Right atrium auricular region (tissue), 2 donors: ENCODE results near the gene NDUFA11. TPM values are rescaled to one million over a fixed set of nuclear protein-coding genes. Genes with fewer than 3 reads are reported as not detected.

ENCODE experiments used
- DNase-seq: peaks from one replicate; pipeline ENCODE4 v3.0.0-alpha.2; 2019; ENCODE audit warnings: low spot score
- H3K27ac ChIP-seq, 2 donors: fragments of 200-600 bp; sonication (generic); 1 replicate in 1 of 2; 2 replicates in 1 of 2; pipeline ENCODE4 v1.5.1; 2016 to 2019
- H3K27me3 ChIP-seq, 2 donors: fragments of 200-600 bp; sonication (generic); one replicate each; pipeline versions ENCODE4 v1.5.1 to v1.6.0; 2017 to 2019
- H3K36me3 ChIP-seq: fragments of 200-600 bp; sonication (generic); one replicate; pipeline ENCODE4 v1.5.1; 2016
- H3K4me1 ChIP-seq, 2 donors: fragments of 200-600 bp; sonication (generic); one replicate each; pipeline versions ENCODE4 v1.5.1 to v1.6.0; 2017 to 2019
- H3K4me3 ChIP-seq, 2 donors: fragments of 200-600 bp; sonication (generic); 1 replicate in 1 of 2; 2 replicates in 1 of 2; pipeline ENCODE4 v1.5.1; 2017 to 2019; ENCODE audit warnings: mild to moderate bottlenecking in 1 of 2, moderate library complexity in 1 of 2
- H3K9me3 ChIP-seq, 2 donors: fragments of 200-600 bp; sonication (generic); one replicate each; pipeline ENCODE4 v1.5.1; 2019
- CTCF ChIP-seq, 2 donors: fragments of 200-600 bp; sonication (generic); IDR thresholded peaks; one replicate each; pipeline ENCODE4 v1.5.1; 2019; ENCODE audit warnings: antibody characterized with exemption in 2 of 2
- total RNA-seq, 2 donors: library from RNA; depleted of rRNA; stranded (reverse); fragments of >200 nt; gene quantifications; one replicate each; pipeline ENCODE4 v1.1.0, GENCODE V29; 2016

NDUFA11 gene
- total RNA-seq, 2 donors from 2014 or later: 368 to 648 TPM

DNA sequence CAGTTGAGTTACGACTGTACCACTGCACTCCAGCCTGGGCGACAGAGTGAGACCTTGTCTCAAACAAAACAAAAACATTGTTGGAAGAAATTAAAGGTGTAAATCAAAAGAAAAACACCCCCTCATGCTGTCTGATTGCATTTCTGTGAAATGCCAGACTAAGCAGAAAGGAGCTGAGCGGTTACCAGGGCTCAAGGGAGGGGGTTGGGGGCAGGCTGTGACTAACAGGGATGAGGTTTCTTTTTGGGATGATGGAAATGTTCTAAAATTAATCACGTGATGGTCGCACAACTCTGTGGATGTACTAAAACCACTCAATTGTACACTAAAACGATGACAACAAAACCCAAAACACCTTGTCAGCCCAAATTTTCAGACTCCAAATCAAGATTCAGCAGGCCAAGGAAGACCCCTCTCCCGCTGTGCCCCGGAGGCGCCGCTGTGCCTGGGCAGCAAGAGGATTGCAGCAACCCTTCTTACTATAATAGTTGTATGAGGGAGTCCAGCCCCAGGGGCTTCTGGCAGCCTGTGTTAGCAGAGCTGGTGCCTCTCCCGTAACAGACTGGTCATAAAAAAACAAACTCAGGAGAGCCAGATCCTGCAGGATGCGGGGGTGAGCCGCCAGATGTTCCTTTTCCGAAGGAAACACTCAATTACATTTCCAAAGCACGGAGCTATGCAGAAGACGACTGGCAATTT lies 31.3 kb upstream of the NDUFA11 start:
- peaks cover 0 to 34% of the 10 kb centered on the region in 2 donors for H3K4me1 ChIP-seq
- H3K27me3 ChIP-seq: no peaks in the 10 kb centered on the region
- H3K9me3 ChIP-seq: no peaks in the 10 kb centered on the region
- H3K27ac ChIP-seq: peak overlapping the region; percentile 53 to 66
- H3K4me3 ChIP-seq: no peak overlapping the region
- TF ChIP-seq CTCF (IDR thresholded peaks at IDR 0.05): no peak
- DNase-seq: no peak
- peaks cover 35% of the 10 kb centered on the region for H3K36me3 ChIP-seq

DNA sequence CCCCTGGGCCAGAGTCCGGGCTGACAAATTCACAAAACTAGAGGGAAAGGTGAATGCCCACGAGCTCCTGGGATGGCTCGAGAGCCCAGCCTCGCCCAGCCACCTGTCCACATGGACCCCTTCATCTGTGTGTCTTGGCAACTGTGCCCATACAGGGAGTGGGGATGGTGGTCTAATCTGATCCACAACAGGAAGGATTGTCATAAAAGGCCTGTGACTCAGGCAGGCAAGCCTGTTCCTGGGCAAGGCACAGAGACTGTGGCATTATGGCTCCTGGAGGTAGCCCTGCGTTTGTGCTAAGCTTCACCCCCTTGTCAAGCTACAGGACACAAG lies 30.4 kb upstream of the NDUFA11 start:
- no peaks in the 10 kb centered on the region for H3K9me3 ChIP-seq
- no peak for TF ChIP-seq CTCF (IDR thresholded peaks at IDR 0.05)
- no peaks in the 10 kb centered on the region for H3K27me3 ChIP-seq
- no peak overlapping the region for H3K27ac ChIP-seq
- peaks cover 0 to 34% of the 10 kb centered on the region in 2 donors for H3K4me1 ChIP-seq
- no peak for DNase-seq
- no peak overlapping the region for H3K4me3 ChIP-seq
- peaks cover 44% of the 10 kb centered on the region for H3K36me3 ChIP-seq

GRCh38 chr19:5933391-5934068 lies 29.9 kb upstream of the NDUFA11 start:
- TF ChIP-seq CTCF (IDR thresholded peaks at IDR 0.05): no peak
- no peaks in the 10 kb centered on the region for H3K9me3 ChIP-seq
- peaks cover 49% of the 10 kb centered on the region for H3K36me3 ChIP-seq
- H3K4me1 ChIP-seq: peaks cover 0 to 34% of the 10 kb centered on the region in 2 donors
- no peak for DNase-seq
- no peak overlapping the region for H3K4me3 ChIP-seq
- no peaks in the 10 kb centered on the region for H3K27me3 ChIP-seq
- no peak overlapping the region for H3K27ac ChIP-seq

- H3K4me1 ChIP-seq: peaks cover 0 to 38% of the 10 kb centered on the region in 2 donors
- DNase-seq: no peak
- no peak overlapping the region for H3K27ac ChIP-seq
Measured at GRCh38 chr19:5932609-5933262, 29.1 kb upstream of the NDUFA11 start.

GRCh38 chr19:5932146-5932545 lies 28.6 kb upstream of the NDUFA11 start:
- no peak for DNase-seq
- H3K4me3 ChIP-seq: no peak overlapping the region
- H3K9me3 ChIP-seq: no peaks in the 10 kb centered on the region
- peaks cover 62% of the 10 kb centered on the region for H3K36me3 ChIP-seq
- TF ChIP-seq CTCF (IDR thresholded peaks at IDR 0.05): no peak
- no peaks in the 10 kb centered on the region for H3K27me3 ChIP-seq
- H3K4me1 ChIP-seq: peaks cover 0 to 44% of the 10 kb centered on the region in 2 donors
- H3K27ac ChIP-seq: no peak overlapping the region

More at GRCh38 chr19:5932609-5933262, 29.1 kb upstream of the NDUFA11 start:
- H3K36me3 ChIP-seq: peaks cover 57% of the 10 kb centered on the region
- no peak overlapping the region for H3K4me3 ChIP-seq
- no peak for TF ChIP-seq CTCF (IDR thresholded peaks at IDR 0.05)
- no peaks in the 10 kb centered on the region for H3K9me3 ChIP-seq
- H3K27me3 ChIP-seq: no peaks in the 10 kb centered on the region
